A549 treated with AZD9567 at 1 μM for 4 hours (cell line): ENCODE measurements around the gene TAAR9. TPM values are rescaled to one million over a fixed set of nuclear protein-coding genes. Genes with fewer than 3 reads are reported as not detected.

Experiments used
- total RNA-seq: library from RNA; stranded (reverse); fragments of 200-300 nt; extraction: Qiagen RNA extraction; gene quantifications from 5 replicates; pipeline ENCODE4 v1.2.3, GENCODE V29; 2022; ENCODE audit not compliant: insufficient read depth

Gene TAAR9, protein sequence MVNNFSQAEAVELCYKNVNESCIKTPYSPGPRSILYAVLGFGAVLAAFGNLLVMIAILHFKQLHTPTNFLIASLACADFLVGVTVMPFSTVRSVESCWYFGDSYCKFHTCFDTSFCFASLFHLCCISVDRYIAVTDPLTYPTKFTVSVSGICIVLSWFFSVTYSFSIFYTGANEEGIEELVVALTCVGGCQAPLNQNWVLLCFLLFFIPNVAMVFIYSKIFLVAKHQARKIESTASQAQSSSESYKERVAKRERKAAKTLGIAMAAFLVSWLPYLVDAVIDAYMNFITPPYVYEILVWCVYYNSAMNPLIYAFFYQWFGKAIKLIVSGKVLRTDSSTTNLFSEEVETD
- total RNA-seq, result not detected in 5 replicates

DNA sequence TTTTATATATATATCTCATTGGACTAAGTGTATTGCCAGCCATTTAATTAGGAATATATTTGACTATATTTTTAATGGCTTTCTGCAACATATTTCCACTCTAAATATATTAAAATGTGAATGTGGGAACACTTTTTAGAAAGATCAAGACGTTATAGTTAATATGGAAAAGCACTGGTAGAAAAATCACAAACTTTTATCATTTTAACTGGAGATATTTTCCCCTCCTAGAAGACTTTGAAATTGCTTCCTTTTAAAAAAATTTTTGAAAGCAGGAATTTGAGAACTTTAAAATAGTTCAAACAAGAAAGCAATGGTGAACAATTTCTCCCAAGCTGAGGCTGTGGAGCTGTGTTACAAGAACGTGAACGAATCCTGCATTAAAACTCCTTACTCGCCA, at the start of gene TAAR9:
TSS of gene TAAR9 (plus strand) at position 301 of the 400 bp plus-strand sequence. CDS start at position 314, 13 bp downstream.

DNA sequence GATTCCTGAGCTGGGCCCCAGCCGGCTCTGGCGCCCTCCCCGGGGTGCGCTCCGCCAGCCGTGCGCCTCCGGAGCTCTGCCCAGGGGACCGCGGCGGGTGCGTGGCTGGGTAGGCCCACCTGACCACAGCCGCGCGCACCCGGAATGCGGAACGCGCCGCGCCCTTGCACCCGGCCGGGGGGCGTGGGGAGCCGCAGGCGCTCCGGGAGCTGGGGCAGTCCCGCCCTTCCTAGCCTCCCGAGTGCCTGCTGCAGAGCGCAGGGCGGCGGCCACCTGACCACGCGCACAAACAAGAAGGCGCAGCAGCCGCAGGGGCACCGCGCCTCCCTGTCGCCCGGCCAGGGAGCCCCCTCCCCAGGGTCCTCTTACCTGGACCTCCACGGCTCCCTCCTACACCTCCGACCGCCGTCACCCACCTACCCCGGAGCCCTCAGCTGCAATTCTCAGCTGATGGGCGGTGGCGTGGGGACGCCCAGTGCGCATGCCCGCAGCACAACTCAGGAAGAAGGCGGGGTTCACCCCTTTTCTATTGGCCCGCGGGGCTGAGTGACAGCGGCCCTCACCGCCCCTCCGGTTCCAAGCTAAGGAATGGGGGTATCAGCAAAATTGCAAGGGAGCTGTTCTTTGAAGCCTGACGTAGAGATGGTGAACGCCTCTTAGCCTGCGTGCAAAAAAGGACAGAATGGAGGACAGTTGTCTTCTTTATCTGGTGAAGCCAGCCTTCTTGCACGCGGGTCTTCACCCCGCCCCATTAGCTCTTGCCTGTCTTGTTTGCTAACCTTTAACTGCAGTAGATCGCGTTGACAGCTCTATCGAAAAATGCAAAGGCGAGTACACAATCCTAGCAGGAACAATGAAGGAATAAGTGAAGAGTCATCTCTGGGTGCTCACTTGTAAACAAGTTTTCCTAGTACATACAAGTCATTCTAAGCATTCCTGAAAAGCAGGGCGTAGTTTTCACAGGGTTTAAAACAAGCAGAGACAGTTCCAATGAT, 25.1 kb upstream of the TAAR9 start, which contains the start of gene STX7:
TSS of gene STX7 (minus strand) at position 479 of the 995 bp plus-strand sequence. CDS start 9,586 bp downstream, outside the sequence.

DNA sequence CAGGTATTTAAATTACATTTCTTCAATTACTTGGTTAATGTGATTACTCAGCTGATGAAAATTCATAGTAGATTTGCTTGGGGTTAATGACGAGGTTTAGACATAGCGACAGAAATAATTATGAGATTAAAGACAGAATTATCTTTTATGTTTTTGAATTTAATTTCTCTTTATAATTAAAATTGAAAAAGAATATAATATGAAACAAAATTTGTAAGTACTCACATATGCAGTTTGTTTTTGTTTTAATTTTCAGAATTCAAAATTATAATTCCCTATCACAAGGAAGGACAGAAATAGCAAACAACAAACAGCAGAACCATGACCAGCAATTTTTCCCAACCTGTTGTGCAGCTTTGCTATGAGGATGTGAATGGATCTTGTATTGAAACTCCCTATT, 14.3 kb downstream of the TAAR9 start, which contains the start of gene TAAR8:
TSS of gene TAAR8 (plus strand) at position 301 of the 400 bp plus-strand sequence. CDS start at position 322, 21 bp downstream.

DNA sequence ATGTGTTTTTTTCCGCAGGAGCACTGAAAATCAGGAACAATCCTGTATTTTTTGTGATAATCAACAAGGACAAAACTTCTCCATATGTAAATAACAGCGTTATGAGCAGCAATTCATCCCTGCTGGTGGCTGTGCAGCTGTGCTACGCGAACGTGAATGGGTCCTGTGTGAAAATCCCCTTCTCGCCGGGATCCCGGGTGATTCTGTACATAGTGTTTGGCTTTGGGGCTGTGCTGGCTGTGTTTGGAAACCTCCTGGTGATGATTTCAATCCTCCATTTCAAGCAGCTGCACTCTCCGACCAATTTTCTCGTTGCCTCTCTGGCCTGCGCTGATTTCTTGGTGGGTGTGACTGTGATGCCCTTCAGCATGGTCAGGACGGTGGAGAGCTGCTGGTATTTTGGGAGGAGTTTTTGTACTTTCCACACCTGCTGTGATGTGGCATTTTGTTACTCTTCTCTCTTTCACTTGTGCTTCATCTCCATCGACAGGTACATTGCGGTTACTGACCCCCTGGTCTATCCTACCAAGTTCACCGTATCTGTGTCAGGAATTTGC, 32.2 kb downstream of the TAAR9 start, which contains the start of gene TAAR6:
TSS of gene TAAR6 (plus strand) at position 102 of the 557 bp plus-strand sequence. CDS start at position 102, 0 bp downstream.

Other genes starting within 250 kb of the TAAR9 start
- gene MOXD1, start 136.8 kb upstream of the TAAR9 start, total RNA-seq, result 1.4 to 1.9 TPM (median 1.7 TPM) in 5 replicates
- 22.6 to 30.5 TPM (median 25.5 TPM) in 5 replicates for gene STX7, start 25.2 kb upstream of the TAAR9 start, total RNA-seq
- not detected in 5 replicates for gene TAAR8, start 14.4 kb downstream of the TAAR9 start, total RNA-seq
- not detected in 5 replicates for gene TAAR6, start 32.0 kb downstream of the TAAR9 start, total RNA-seq
- not detected in 5 replicates for gene TAAR5, start 51.5 kb downstream of the TAAR9 start, total RNA-seq
- gene TAAR2, start 86.0 kb downstream of the TAAR9 start, total RNA-seq, result not detected in 5 replicates
- gene TAAR1, start 120.9 kb downstream of the TAAR9 start, total RNA-seq, result not detected in 5 replicates
- gene VNN1, start 175.8 kb downstream of the TAAR9 start, total RNA-seq, result 0.02 to 0.06 TPM (median 0.03 TPM) in 3 of 5 replicates, not detected in the others
- not detected in 5 replicates for gene VNN2, start 219.6 kb downstream of the TAAR9 start, total RNA-seq